ENCODE measurements around the gene EXOC3. TPM values are rescaled to one million over a fixed set of nuclear protein-coding genes. Genes with fewer than 3 reads are reported as not detected.

The EXOC3 gene
- total RNA-seq, 1 experiment from 2014 or later: 31.3 TPM

DNA sequence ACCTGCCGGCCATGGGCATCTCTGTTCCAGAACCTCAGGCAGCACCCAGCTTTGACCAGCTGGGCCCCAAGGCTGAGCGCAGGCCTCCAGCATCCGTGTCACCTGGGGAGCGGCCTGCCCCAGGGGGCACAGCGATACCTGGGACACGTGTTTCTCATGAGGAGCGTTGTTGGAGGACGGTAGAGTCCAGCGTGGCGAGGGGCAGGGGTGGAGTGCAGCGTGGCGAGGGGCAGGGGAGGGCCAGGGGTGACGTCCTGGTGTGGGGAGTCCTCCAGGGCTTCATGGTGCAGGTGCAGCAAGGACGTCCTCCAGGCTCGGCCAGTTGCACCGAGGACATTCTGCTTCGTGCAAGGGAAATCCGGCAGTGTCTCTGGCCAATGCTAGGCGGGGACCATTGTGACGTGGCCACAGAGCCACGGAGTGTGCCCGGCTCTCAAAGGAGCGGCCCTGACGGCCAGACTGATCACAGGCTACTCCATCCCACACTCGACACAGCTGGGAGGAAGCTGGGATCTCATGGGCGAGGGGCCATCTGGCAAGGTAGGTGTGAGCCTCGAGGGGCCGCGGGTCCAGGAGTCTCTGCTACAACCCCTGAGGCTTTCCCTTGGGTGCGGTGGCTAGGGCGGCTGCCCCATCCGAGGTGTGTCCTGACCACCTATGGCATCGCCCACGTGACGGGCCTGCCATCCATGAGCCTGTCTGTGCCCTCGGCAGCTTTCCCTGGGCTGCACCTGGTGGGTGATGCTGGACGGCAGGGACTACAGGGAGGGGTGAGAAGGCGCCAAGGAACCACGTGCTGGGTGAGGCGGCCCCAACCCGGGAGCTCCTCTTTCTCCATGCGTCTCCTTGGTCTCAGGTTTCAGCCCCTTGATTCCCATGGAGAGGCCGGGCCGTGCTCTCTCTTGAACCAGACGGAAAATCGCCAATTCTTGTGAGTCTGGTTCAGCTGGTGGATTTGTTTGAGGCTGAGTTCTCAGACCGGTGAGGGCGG lies 47.4 kb downstream of the EXOC3 start:
- ATAC-seq: no peak

GRCh38 chr5:491119-491855 lies 48.3 kb downstream of the EXOC3 start:
- intact Hi-C loops (cut with micrococcal nuclease): no loop called here
- no peaks in the 10 kb centered on the region for H3K27me3 ChIP-seq (ENCODE audit: low read length)

More for the DNA sequence above, 47.4 kb downstream of the EXOC3 start:
- BruUV-seq (replicated peaks): no TSS peak
- no peak for DNase-seq
- Histone ChIP-seq H3K9ac (ENCODE audit: low read length) (no peak overlapping the region), H3K27ac (ENCODE audit: low read length) (no peak overlapping the region), H3K9me2 (replicated peaks; ENCODE audit: low read length) (no peaks in the 10 kb centered on the region), H3F3A (ENCODE audit: low read length, unreplicated experiment) (no peaks in the 10 kb centered on the region), H4K20me1 (ENCODE audit: low read length) (no peaks in the 10 kb centered on the region), H2AFZ (ENCODE audit: low read length) (no peak overlapping the region), H3K4me3 (ENCODE audit: low read length) (no peak overlapping the region), H3K9me3 (ENCODE audit: low read length) (no peaks in the 10 kb centered on the region), H3K4me1 (ENCODE audit: insufficient read depth, low read length) (no peaks in the 10 kb centered on the region), H3K27me3 (ENCODE audit: low read length) (no peaks in the 10 kb centered on the region), H3K79me2 (ENCODE audit: low read length) (no peaks in the 10 kb centered on the region), H3K36me3 (ENCODE audit: low read depth, low read length) (no peaks in the 10 kb centered on the region), H3K4me2 (ENCODE audit: low read length) (no peak overlapping the region)
- TF ChIP-seq, protein P1, sequence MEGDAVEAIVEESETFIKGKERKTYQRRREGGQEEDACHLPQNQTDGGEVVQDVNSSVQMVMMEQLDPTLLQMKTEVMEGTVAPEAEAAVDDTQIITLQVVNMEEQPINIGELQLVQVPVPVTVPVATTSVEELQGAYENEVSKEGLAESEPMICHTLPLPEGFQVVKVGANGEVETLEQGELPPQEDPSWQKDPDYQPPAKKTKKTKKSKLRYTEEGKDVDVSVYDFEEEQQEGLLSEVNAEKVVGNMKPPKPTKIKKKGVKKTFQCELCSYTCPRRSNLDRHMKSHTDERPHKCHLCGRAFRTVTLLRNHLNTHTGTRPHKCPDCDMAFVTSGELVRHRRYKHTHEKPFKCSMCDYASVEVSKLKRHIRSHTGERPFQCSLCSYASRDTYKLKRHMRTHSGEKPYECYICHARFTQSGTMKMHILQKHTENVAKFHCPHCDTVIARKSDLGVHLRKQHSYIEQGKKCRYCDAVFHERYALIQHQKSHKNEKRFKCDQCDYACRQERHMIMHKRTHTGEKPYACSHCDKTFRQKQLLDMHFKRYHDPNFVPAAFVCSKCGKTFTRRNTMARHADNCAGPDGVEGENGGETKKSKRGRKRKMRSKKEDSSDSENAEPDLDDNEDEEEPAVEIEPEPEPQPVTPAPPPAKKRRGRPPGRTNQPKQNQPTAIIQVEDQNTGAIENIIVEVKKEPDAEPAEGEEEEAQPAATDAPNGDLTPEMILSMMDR (conservative IDR thresholded peaks at IDR 0.05; ENCODE audit: low read depth, low read length): no peak
- no peak for TF ChIP-seq EZH2 (IDR thresholded peaks at IDR 0.05; ENCODE audit: low read length, unreplicated experiment)
- TF ChIP-seq EZH2phosphoT487 (IDR thresholded peaks at IDR 0.05; ENCODE audit: borderline replicate concordance, low read length): no peak
- POLR2A ChIA-PET (ENCODE audit: unreplicated experiment): no interaction called here
- intact Hi-C loops (cut with micrococcal nuclease): no loop called here
- CTCF ChIA-PET: no interaction called here

DNA sequence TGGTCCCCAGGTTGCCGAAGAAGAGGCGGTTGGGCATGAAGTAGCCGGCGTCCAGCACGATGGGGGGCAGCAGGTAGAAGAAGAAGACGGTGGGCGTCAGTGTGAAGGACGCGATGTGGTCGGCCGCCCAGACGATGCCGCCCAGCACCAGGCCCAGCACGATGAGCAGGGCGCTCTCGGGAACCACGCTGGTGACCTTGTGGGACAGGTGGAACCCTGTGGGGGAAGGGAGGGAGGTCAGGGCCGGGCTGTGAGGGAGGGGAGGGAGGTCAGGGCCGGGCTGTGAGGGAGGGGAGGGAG lies 48.8 kb downstream of the EXOC3 start:
- no peaks in the 10 kb centered on the region for H3K9me3 ChIP-seq (ENCODE audit: low read length)
- no peaks in the 10 kb centered on the region for H3K9me2 ChIP-seq (replicated peaks; ENCODE audit: low read length)
- H3K4me1 ChIP-seq (ENCODE audit: insufficient read depth, low read length): no peaks in the 10 kb centered on the region
- H3K27me3 ChIP-seq (ENCODE audit: low read length): no peaks in the 10 kb centered on the region
- DNase-seq (no peak), ATAC-seq (no peak)
- no peak overlapping the region for H3K9ac ChIP-seq (ENCODE audit: low read length)
- no peaks in the 10 kb centered on the region for H3K79me2 ChIP-seq (ENCODE audit: low read length)
- intact Hi-C loops (cut with micrococcal nuclease): no loop called here
- BruUV-seq (replicated peaks): no TSS peak
- no peaks in the 10 kb centered on the region for H3K36me3 ChIP-seq (ENCODE audit: low read depth, low read length)
- CTCF ChIA-PET: no interaction called here
- no peak overlapping the region for H3K4me2 ChIP-seq (ENCODE audit: low read length)
- no peak overlapping the region for H3K27ac ChIP-seq (ENCODE audit: low read length)
- POLR2A ChIA-PET (ENCODE audit: unreplicated experiment): no interaction called here
- H3F3A ChIP-seq (ENCODE audit: low read length, unreplicated experiment): no peaks in the 10 kb centered on the region
- TF ChIP-seq, protein P1 (conservative IDR thresholded peaks at IDR 0.05; ENCODE audit: low read depth, low read length): no peak
- TF ChIP-seq EZH2 (IDR thresholded peaks at IDR 0.05; ENCODE audit: low read length, unreplicated experiment) (no peak), EZH2phosphoT487 (IDR thresholded peaks at IDR 0.05; ENCODE audit: borderline replicate concordance, low read length) (no peak)
- H2AFZ ChIP-seq (ENCODE audit: low read length): no peak overlapping the region
- no peak overlapping the region for H3K4me3 ChIP-seq (ENCODE audit: low read length)
- no peaks in the 10 kb centered on the region for H4K20me1 ChIP-seq (ENCODE audit: low read length)

More at GRCh38 chr5:491119-491855, 48.3 kb downstream of the EXOC3 start:
- BruUV-seq (replicated peaks): no TSS peak
- Histone ChIP-seq H3K79me2 (ENCODE audit: low read length) (no peaks in the 10 kb centered on the region), H3K9me2 (replicated peaks; ENCODE audit: low read length) (no peaks in the 10 kb centered on the region), H3K4me3 (ENCODE audit: low read length) (no peak overlapping the region), H3K4me2 (ENCODE audit: low read length) (no peak overlapping the region), H4K20me1 (ENCODE audit: low read length) (no peaks in the 10 kb centered on the region), H3K27ac (ENCODE audit: low read length) (no peak overlapping the region), H3K36me3 (ENCODE audit: low read depth, low read length) (no peaks in the 10 kb centered on the region), H3K9me3 (ENCODE audit: low read length) (no peaks in the 10 kb centered on the region), H3F3A (ENCODE audit: low read length, unreplicated experiment) (no peaks in the 10 kb centered on the region), H3K9ac (ENCODE audit: low read length) (no peak overlapping the region), H2AFZ (ENCODE audit: low read length) (no peak overlapping the region), H3K4me1 (ENCODE audit: insufficient read depth, low read length) (no peaks in the 10 kb centered on the region)
- POLR2A ChIA-PET (ENCODE audit: unreplicated experiment): no interaction called here
- CTCF ChIA-PET: no interaction called here
- no peak for ATAC-seq
- TF ChIP-seq EZH2 (IDR thresholded peaks at IDR 0.05; ENCODE audit: low read length, unreplicated experiment) (no peak), EZH2phosphoT487 (IDR thresholded peaks at IDR 0.05; ENCODE audit: borderline replicate concordance, low read length) (no peak)
- no peak for DNase-seq
